HepG2 (cell line): Measurements from ENCODE around the gene PLEKHG2. TPM values are rescaled to one million over a fixed set of nuclear protein-coding genes. Genes with fewer than 3 reads are reported as not detected.

Source experiments
- ATF1 ChIP-seq: IDR thresholded peaks from 2 replicates; pipeline ENCODE4 v1.6.1; 2016; ENCODE audit warnings: mild to moderate bottlenecking, control low read depth
- CREM ChIP-seq, 2 experiments: sonication (generic) in 1 of 2; formaldehyde crosslinking in 1 of 2; IDR thresholded peaks; 2 replicates each; pipeline versions ENCODE4 v1.4.0 to v1.6.1; 2016 to 2020; ENCODE audit warnings: antibody characterized with exemption in 1 of 2, mild to moderate bottlenecking in 1 of 2, missing genetic modification reagents in 1 of 2
- FOSL1 ChIP-seq: sonication (generic); formaldehyde crosslinking; IDR thresholded peaks from 2 replicates; pipeline ENCODE4 v1.9.0; 2021; ENCODE audit warnings: missing genetic modification reagents, borderline replicate concordance
- FOXP1 ChIP-seq, 2 experiments: fragments of 450-650 bp in 1 of 2; IDR thresholded peaks; 2 replicates each; pipeline ENCODE4 v1.6.1; 2017 to 2018; ENCODE audit warnings: antibody characterized with exemption in 1 of 2
- HNRNPK ChIP-seq: fragments of 200-400 bp; formaldehyde crosslinking; IDR thresholded peaks from 2 replicates; pipeline ENCODE4 v1.6.1; 2018; ENCODE audit warnings: low read length, low read depth, moderate library complexity, mild to moderate bottlenecking; ENCODE audit not compliant: poor library complexity, severe bottlenecking
- HOXA7 ChIP-seq: sonication (generic); formaldehyde crosslinking; IDR thresholded peaks from 2 replicates; pipeline ENCODE4 v1.8.1; 2022; ENCODE audit warnings: mild to moderate bottlenecking, missing genetic modification reagents, moderate library complexity
- KDM2A ChIP-seq: sonication (generic); formaldehyde crosslinking; IDR thresholded peaks from 2 replicates; pipeline ENCODE4 v1.4.0; 2020; ENCODE audit warnings: low read depth, missing genetic modification reagents, borderline replicate concordance
- KMT2A ChIP-seq: sonication (generic); formaldehyde crosslinking; IDR thresholded peaks from 2 replicates; pipeline ENCODE4 v1.4.0; 2020; ENCODE audit warnings: missing genetic modification reagents
- MTF2 ChIP-seq: sonication (generic); formaldehyde crosslinking; IDR thresholded peaks from 2 replicates; pipeline ENCODE4 v1.5.0; 2020; ENCODE audit warnings: missing genetic modification reagents, borderline replicate concordance
- MXD4 ChIP-seq: IDR thresholded peaks from 2 replicates; pipeline ENCODE4 v1.6.1; 2016; ENCODE audit warnings: mild to moderate bottlenecking, missing biosample characterization, missing genetic modification reagents
- NFKBIZ ChIP-seq: IDR thresholded peaks from 2 replicates; pipeline ENCODE4 v1.6.1; 2018; ENCODE audit warnings: missing genetic modification reagents, missing compliant biosample characterization
- PHF5A ChIP-seq: IDR thresholded peaks from one replicate; pipeline ENCODE4 v1.6.1; 2018; ENCODE audit warnings: low read depth, missing genetic modification reagents; ENCODE audit not compliant: unreplicated experiment
- POGZ ChIP-seq: sonication (generic); formaldehyde crosslinking; IDR thresholded peaks from 2 replicates; pipeline ENCODE4 v1.4.0; 2020; ENCODE audit warnings: mild to moderate bottlenecking, missing genetic modification reagents
- SALL1 ChIP-seq: sonication (generic); formaldehyde crosslinking; IDR thresholded peaks from 2 replicates; pipeline ENCODE4 v1.8.0; 2022; ENCODE audit warnings: mild to moderate bottlenecking, missing genetic modification reagents
- SIN3A ChIP-seq: IDR thresholded peaks from 2 replicates; pipeline ENCODE4 v1.6.1; 2011; ENCODE audit warnings: low read depth, mild to moderate bottlenecking, control low read depth, low read length, borderline replicate concordance
- SMARCC2 ChIP-seq: fragments of 450-650 bp; IDR thresholded peaks from 2 replicates; pipeline ENCODE4 v1.6.1; 2017; ENCODE audit warnings: antibody characterized with exemption, mild to moderate bottlenecking
- TCF12 ChIP-seq, 2 experiments: fragments of 450-650 bp in 1 of 2; sonication (generic) in 1 of 2; formaldehyde crosslinking in 1 of 2; IDR thresholded peaks; 2 replicates each; pipeline versions ENCODE4 v1.6.1 to v1.8.0; 2017 to 2022; ENCODE audit warnings: antibody characterized with exemption in 1 of 2, mild to moderate bottlenecking in 1 of 2, missing genetic modification reagents in 1 of 2, moderate library complexity in 1 of 2
- ZBTB49 ChIP-seq: sonication (generic); formaldehyde crosslinking; IDR thresholded peaks from 2 replicates; pipeline ENCODE4 v1.4.0; 2020; ENCODE audit warnings: missing genetic modification reagents, borderline replicate concordance
- ZEB1 ChIP-seq: IDR thresholded peaks from 2 replicates; pipeline ENCODE4 v1.6.1; 2012; ENCODE audit warnings: mild to moderate bottlenecking, low read depth, inconsistent platforms; ENCODE audit not compliant: insufficient replicate concordance
- ZFP1 ChIP-seq: IDR thresholded peaks from 2 replicates; pipeline ENCODE4 v1.6.1; 2016
- ZFP36L2 ChIP-seq: sonication (generic); formaldehyde crosslinking; IDR thresholded peaks from 2 replicates; pipeline ENCODE4 v1.4.0; 2020; ENCODE audit warnings: missing genetic modification reagents
- ZFP90 ChIP-seq: sonication (generic); formaldehyde crosslinking; IDR thresholded peaks from 2 replicates; pipeline ENCODE4 v1.8.0; 2022; ENCODE audit warnings: missing genetic modification reagents, mild to moderate bottlenecking, inconsistent platforms, borderline replicate concordance
- ZNF383 ChIP-seq: sonication (generic); formaldehyde crosslinking; IDR thresholded peaks from 2 replicates; pipeline ENCODE4 v1.4.0; 2020; ENCODE audit warnings: missing genetic modification reagents, mild to moderate bottlenecking, borderline replicate concordance
- ZNF550 ChIP-seq: sonication (generic); formaldehyde crosslinking; IDR thresholded peaks from 2 replicates; pipeline ENCODE4 v1.4.0; 2020; ENCODE audit warnings: mild to moderate bottlenecking, missing genetic modification reagents, borderline replicate concordance
- ZNF703 ChIP-seq: sonication (generic); formaldehyde crosslinking; IDR thresholded peaks from 2 replicates; pipeline ENCODE4 v1.5.1; 2020; ENCODE audit warnings: missing genetic modification reagents, mild to moderate bottlenecking, moderate library complexity, borderline replicate concordance
- ZNF75D ChIP-seq: sonication (generic); formaldehyde crosslinking; IDR thresholded peaks from 2 replicates; pipeline ENCODE4 v1.8.1; 2023; ENCODE audit warnings: missing genetic modification reagents, mild to moderate bottlenecking, borderline replicate concordance
- ZNF773 ChIP-seq: sonication (generic); formaldehyde crosslinking; IDR thresholded peaks from 2 replicates; pipeline ENCODE4 v1.4.0; 2020; ENCODE audit warnings: missing genetic modification reagents, borderline replicate concordance
- polyA plus RNA-seq, 8 experiments: library from polyadenylated mRNA; depleted of rRNA in 3 of 8; stranded (reverse) in 7 of 8; unstranded in 1 of 8; fragments of >200 nt; fragmentation: Illumina TruSeq in 4 of 8; extraction: Trizol in 4 of 8; gene quantifications; 2 replicates each; pipeline versions ENCODE4 v1.2.1 to v1.2.3, GENCODE V29; 2011 to 2016; ENCODE audit warnings: low read depth in 4 of 8, missing spikeins in 1 of 8, mixed read lengths in 1 of 8; ENCODE audit not compliant: insufficient read depth in 1 of 8
- total RNA-seq, 5 experiments: library from RNA; depleted of rRNA; stranded (reverse); fragments of >200 nt; fragmentation: Illumina TruSeq; extraction: Trizol; gene quantifications; 2 replicates each; pipeline ENCODE4 v1.2.3, GENCODE V29; 2016; ENCODE audit warnings: low read depth in 1 of 5
- TF ChIP-seq, protein P1 (sequence below): sonication (generic); formaldehyde crosslinking; IDR thresholded peaks from 2 replicates; pipeline ENCODE4 v1.4.0; 2020; ENCODE audit warnings: mild to moderate bottlenecking, missing genetic modification reagents

Gene PLEKHG2
- total and polyA plus RNA-seq, 2 of the 13 experiments (the other 11 are each of a cell fraction or from before 2014, with no cell fraction given), result 3.6 to 6.8 TPM

DNA sequence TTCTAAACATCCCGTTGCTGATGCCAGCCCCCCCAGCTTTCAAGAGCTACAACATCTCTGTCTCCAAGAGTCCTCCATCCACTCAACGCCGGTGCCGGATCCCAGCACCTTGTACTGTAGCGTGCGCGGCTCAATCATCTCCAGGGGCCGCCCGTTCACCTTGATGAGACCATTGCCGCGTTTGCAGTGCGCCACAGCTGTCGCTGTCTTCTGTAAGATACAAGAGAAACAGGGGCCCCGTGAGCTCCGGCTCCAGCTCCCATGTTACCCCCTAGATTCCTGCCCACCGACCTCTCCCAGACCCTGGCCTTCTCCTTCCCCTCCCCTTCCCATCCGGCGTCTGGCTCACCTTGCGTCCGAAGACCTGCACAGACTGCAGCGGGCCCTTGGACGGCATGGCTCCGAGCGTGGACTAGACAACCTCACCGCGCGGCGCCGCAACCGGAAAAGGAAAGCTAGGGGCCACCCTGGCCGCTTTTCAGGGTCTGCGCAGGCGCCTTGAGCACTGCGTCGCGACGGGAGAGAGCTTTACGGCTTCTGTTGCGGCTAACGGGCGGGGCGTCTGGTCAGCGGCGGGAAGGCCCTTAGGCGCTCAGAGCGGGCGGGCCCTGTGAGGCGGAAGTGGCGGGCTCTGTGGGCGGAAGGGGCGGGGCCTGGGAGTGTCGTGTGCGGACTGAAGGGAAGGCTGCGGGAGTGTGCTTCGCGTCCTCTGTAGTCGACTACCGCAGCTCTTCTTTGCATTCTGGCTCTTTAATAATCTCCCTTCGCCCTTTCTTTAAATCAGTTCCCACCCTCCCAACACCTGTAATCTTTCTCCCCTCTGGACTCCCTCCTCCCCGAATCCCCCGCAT lies 23.3 kb downstream of the PLEKHG2 start, which contains the start of gene RPS16 (continued):
- TF ChIP-seq SMARCC2 (no peak), ZNF75D (no peak), KDM2A (CRISPR knock-in tag) (peak; percentile 88), ZNF383 (CRISPR knock-in tag) (0 out of 2 replicates have a peak, but pooled peaks have one; percentile 46), NFKBIZ (CRISPR knock-in tag) (peak; percentile 68; the same call in 1 of the 2 replicates), ATF1 (CRISPR knock-in tag) (no peak), ZNF550 (0 out of 2 replicates have a peak, but pooled peaks have one; percentile 44), SALL1 (peak; percentile 92), ZFP36L2 (no peak), CREM (IDR thresholded peaks at IDR 0.05) (peak; percentile 74), CREM (CRISPR knock-in tag; IDR thresholded peaks at IDR 0.05) (no peak), ZEB1 (no peak), MTF2 (CRISPR knock-in tag) (no peak), HOXA7 (CRISPR knock-in tag) (no peak), ZNF703 (CRISPR knock-in tag) (0 out of 2 replicates have a peak, but pooled peaks have one; percentile 6), MXD4 (CRISPR knock-in tag) (peak; percentile 85), POGZ (peak; percentile 71), FOSL1 (CRISPR knock-in tag) (no peak), TCF12 (IDR thresholded peaks at IDR 0.05) (no peak), TCF12 (CRISPR knock-in tag; IDR thresholded peaks at IDR 0.05) (no peak), PHF5A (CRISPR knock-in tag) (no peak), ZBTB49 (0 out of 2 replicates have a peak, but pooled peaks have one; percentile 37), KMT2A (CRISPR knock-in tag) (peak; percentile 81; the same call in 1 of the 2 replicates), ZFP90 (CRISPR knock-in tag) (peak; percentile 74; the same call in 1 of the 2 replicates), SIN3A (peak; percentile 90; the same call in 1 of the 2 replicates), ZFP1 (CRISPR knock-in tag) (0 out of 2 replicates have a peak, but pooled peaks have one; percentile 21), HNRNPK (peak; percentile 82), ZNF773 (CRISPR knock-in tag) (no peak), FOXP1 (IDR thresholded peaks at IDR 0.05) (no peak), FOXP1 (CRISPR knock-in tag; IDR thresholded peaks at IDR 0.05) (no peak)
- TF ChIP-seq, protein P1, sequence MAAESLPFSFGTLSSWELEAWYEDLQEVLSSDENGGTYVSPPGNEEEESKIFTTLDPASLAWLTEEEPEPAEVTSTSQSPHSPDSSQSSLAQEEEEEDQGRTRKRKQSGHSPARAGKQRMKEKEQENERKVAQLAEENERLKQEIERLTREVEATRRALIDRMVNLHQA, result no peak
